Gastrocnemius medialis (tissue), 4 donors: Measurements from ENCODE around the gene NSD2. TPM values are rescaled to one million over a fixed set of nuclear protein-coding genes. Genes with fewer than 3 reads are reported as not detected.

ENCODE experiments used
- ATAC-seq, 2 donors: fragments of 150-250 bp; one replicate each; pipeline ENCODE4 v1.9.1; 2016
- DNase-seq, 2 donors: peaks; one replicate each; pipeline ENCODE4 v3.0.0-alpha.2; 2019
- H3K27ac ChIP-seq, 4 donors: fragments of 200-600 bp; sonication (generic); 1 replicate in 1 of 4; 2 replicates in 3 of 4; pipeline ENCODE4 v1.5.1; 2016 to 2018; ENCODE audit warnings: mild to moderate bottlenecking in 2 of 4, moderate library complexity in 1 of 4
- H3K27me3 ChIP-seq, 3 donors: fragments of 200-600 bp; sonication (generic) in 2 of 3; 1 replicate in 1 of 3; 2 replicates in 2 of 3; pipeline versions ENCODE4 v1.5.1 to v1.6.0; 2016 to 2019; ENCODE audit warnings: mild to moderate bottlenecking in 1 of 3, moderate library complexity in 1 of 3
- H3K36me3 ChIP-seq, 2 donors: fragments of 200-600 bp; sonication (generic) in 1 of 2; one replicate each; pipeline ENCODE4 v1.5.1; 2017 to 2018
- H3K4me1 ChIP-seq, 2 donors: fragments of 200-600 bp; sonication (generic) in 1 of 2; one replicate each; pipeline ENCODE4 v1.5.1; 2016 to 2017; ENCODE audit warnings: mild to moderate bottlenecking in 2 of 2
- H3K4me3 ChIP-seq, 4 donors: fragments of 200-600 bp; sonication (generic) in 3 of 4; 1 replicate in 1 of 4; 2 replicates in 3 of 4; pipeline ENCODE4 v1.5.1; 2016 to 2019; ENCODE audit warnings: mild to moderate bottlenecking in 2 of 4
- H3K9me3 ChIP-seq, 3 donors: fragments of 200-600 bp; sonication (generic) in 2 of 3; 1 replicate in 1 of 3; 2 replicates in 2 of 3; pipeline ENCODE4 v1.5.1; 2016 to 2019
- CTCF ChIP-seq, 5 experiments: fragments of 450-650 bp in 3 of 5; fragments of 200-600 bp in 2 of 5; sonication (generic) in 2 of 5; IDR thresholded peaks in 4 of 5; conservative IDR thresholded peaks in 1 of 5; 1 replicate in 4 of 5; 2 replicates in 1 of 5; pipeline ENCODE4 v1.5.1; 2016 to 2019; ENCODE audit warnings: antibody characterized with exemption in 5 of 5, mild to moderate bottlenecking in 3 of 5, moderate library complexity in 3 of 5
- POLR2A ChIP-seq, 2 donors: fragments of 450-650 bp; IDR thresholded peaks; one replicate each; pipeline ENCODE4 v1.6.1; 2017; ENCODE audit warnings: antibody characterized with exemption in 2 of 2, mild to moderate bottlenecking in 2 of 2, moderate library complexity in 2 of 2
- in situ Hi-C, 4 donors: fragments of 200-750 bp; cut with MboI; loops; one replicate each; pipeline versions ENCODE4 v1.15.0 to v1.8.0; 2017; ENCODE audit warnings: low sequenced_read_pairs in 4 of 4
- intact Hi-C: fragments of 100-400 bp; cut with DNase I; formaldehyde crosslinking; loops from one replicate; pipeline ENCODE4 v1.15.1; 2023; ENCODE audit warnings: low total_unique reads
- total RNA-seq, 4 donors: library from RNA; depleted of rRNA; stranded (reverse); fragments of >200 nt; gene quantifications; one replicate each; pipeline versions ENCODE4 v1.1.0 to v1.2.3, GENCODE V29; 2016

NSD2 gene
- total RNA-seq, 4 donors from 2014 or later, result 14.8 to 21.3 (median 16.8) TPM

GRCh38 chr4:1989533-1990347 lies 118.5 kb downstream of the NSD2 start:
- in situ Hi-C loops (no loop called here), intact Hi-C loops (no loop called here)
- Histone ChIP-seq H3K9me3 (no peaks in the 10 kb centered on the region), H3K27ac (no peak overlapping the region), H3K4me1 (no peaks in the 10 kb centered on the region), H3K27me3 (no peaks in the 10 kb centered on the region), H3K36me3 (peaks cover 0 to 54% of the 10 kb centered on the region in 2 donors), H3K4me3 (no peak overlapping the region)
- TF ChIP-seq CTCF (IDR thresholded peaks at IDR 0.05 in 4 of 5, conservative IDR thresholded peaks at IDR 0.05 in 1 of 5), result no peak
- TF ChIP-seq POLR2A (IDR thresholded peaks at IDR 0.05), result no peak
- DNase-seq (no peak), ATAC-seq (no peak)

- H3K4me3 ChIP-seq, result no peak overlapping the region
- no peaks in the 10 kb centered on the region for H3K27me3 ChIP-seq
- TF ChIP-seq POLR2A (IDR thresholded peaks at IDR 0.05) (no peak), CTCF (IDR thresholded peaks at IDR 0.05 in 4 of 5, conservative IDR thresholded peaks at IDR 0.05 in 1 of 5) (no peak)
- H3K27ac ChIP-seq, result no peak overlapping the region
- H3K9me3 ChIP-seq, result no peaks in the 10 kb centered on the region
- no peaks in the 10 kb centered on the region for H3K4me1 ChIP-seq
- intact Hi-C loops (no loop called here), in situ Hi-C loops (no loop called here)
- DNase-seq (no peak), ATAC-seq (no peak)
- peaks cover 0 to 49% of the 10 kb centered on the region in 2 donors for H3K36me3 ChIP-seq
Observed at GRCh38 chr4:1990348-1990645, 119.1 kb downstream of the NSD2 start.

- DNase-seq (no peak), ATAC-seq (no peak)
- H3K4me1 ChIP-seq, result no peaks in the 10 kb centered on the region
- peaks cover 0 to 45% of the 10 kb centered on the region in 2 donors for H3K36me3 ChIP-seq
- H3K9me3 ChIP-seq, result no peaks in the 10 kb centered on the region
- intact Hi-C loops (no loop called here), in situ Hi-C loops (no loop called here)
- no peak overlapping the region for H3K4me3 ChIP-seq
- no peak for TF ChIP-seq POLR2A (IDR thresholded peaks at IDR 0.05)
- no peaks in the 10 kb centered on the region for H3K27me3 ChIP-seq
- no peak overlapping the region for H3K27ac ChIP-seq
Observed at GRCh38 chr4:1990676-1991075, 119.5 kb downstream of the NSD2 start.

- ATAC-seq, result no peak
- Histone ChIP-seq H3K27me3 (no peaks in the 10 kb centered on the region), H3K9me3 (no peaks in the 10 kb centered on the region), H3K27ac (no peak overlapping the region), H3K4me3 (no peak overlapping the region), H3K36me3 (peaks cover 0 to 41% of the 10 kb centered on the region in 2 donors), H3K4me1 (peaks cover 0 to under 1% of the 10 kb centered on the region in 2 donors)
- in situ Hi-C loops, result no loop called here
- no peak for DNase-seq
- TF ChIP-seq CTCF (IDR thresholded peaks at IDR 0.05 in 4 of 5, conservative IDR thresholded peaks at IDR 0.05 in 1 of 5) (no peak), POLR2A (IDR thresholded peaks at IDR 0.05) (no peak)
- intact Hi-C loops, result no loop called here
Observed at GRCh38 chr4:1991087-1991486, 119.9 kb downstream of the NSD2 start.

GRCh38 chr4:1991596-1992434 lies 120.6 kb downstream of the NSD2 start:
- Histone ChIP-seq H3K27me3 (no peaks in the 10 kb centered on the region), H3K9me3 (no peaks in the 10 kb centered on the region), H3K4me1 (peaks cover 3 to 8% of the 10 kb centered on the region in 2 donors), H3K36me3 (peaks cover 0 to 33% of the 10 kb centered on the region in 2 donors), H3K27ac (peak overlapping the region in 2 of 4 donors; percentile 38 to 52), H3K4me3 (peak overlapping the region in 1 of 4 donors; percentile 16)
- intact Hi-C loops (no loop called here), in situ Hi-C loops (no loop called here)
- TF ChIP-seq POLR2A (IDR thresholded peaks at IDR 0.05), result no peak
- no peak for TF ChIP-seq CTCF (IDR thresholded peaks at IDR 0.05 in 4 of 5, conservative IDR thresholded peaks at IDR 0.05 in 1 of 5)
- DNase-seq (peak in 1 of 2 donors; percentile 56), ATAC-seq (peak in 1 of 2 donors; percentile 59)
